Measurements from ENCODE around the gene LRP1B.
"Not testable (repeated sequence)": the region's sequence is repeated elsewhere in the genome, so short reads cannot be mapped to it uniquely, and the experiment has no call there.

Gene LRP1B

GRCh38 chr2:140737006-140737405 lies 1393.8 kb downstream of the LRP1B start:
- DNase-seq = no peak

- no peak for DNase-seq
Measured at GRCh38 chr2:140734992-140735391, 1395.8 kb downstream of the LRP1B start.

GRCh38 chr2:140718999-140719398 lies 1411.8 kb downstream of the LRP1B start:
- DNase-seq = no peak

GRCh38 chr2:140717481-140717880 lies 1413.3 kb downstream of the LRP1B start:
- DNase-seq = no peak

GRCh38 chr2:140714586-140714985 lies 1416.2 kb downstream of the LRP1B start:
- DNase-seq = no peak

- DNase-seq = no peak
Measured at GRCh38 chr2:140711867-140712266, 1418.9 kb downstream of the LRP1B start.

GRCh38 chr2:140701726-140702125 lies 1429.1 kb downstream of the LRP1B start:
- DNase-seq = no peak

GRCh38 chr2:140698636-140699035 lies 1432.2 kb downstream of the LRP1B start:
- DNase-seq = no peak

GRCh38 chr2:140696449-140696848 lies 1434.4 kb downstream of the LRP1B start:
- DNase-seq = no peak

- no peak for DNase-seq
Measured at GRCh38 chr2:140695155-140695554, 1435.7 kb downstream of the LRP1B start.

GRCh38 chr2:140687825-140688224 lies 1443.0 kb downstream of the LRP1B start:
- DNase-seq = no peak

- no peak for DNase-seq
Measured at GRCh38 chr2:140683658-140684057, 1447.2 kb downstream of the LRP1B start.

- no peak for DNase-seq
Measured at GRCh38 chr2:140680862-140681261, 1450.0 kb downstream of the LRP1B start.

GRCh38 chr2:140679752-140680151 lies 1451.1 kb downstream of the LRP1B start:
- DNase-seq = no peak

GRCh38 chr2:140669911-140670310 lies 1460.9 kb downstream of the LRP1B start:
- no peak for DNase-seq

- DNase-seq = no peak
Measured at GRCh38 chr2:140667203-140667602, 1463.6 kb downstream of the LRP1B start.

- no peak for DNase-seq
Measured at GRCh38 chr2:140662504-140662903, 1468.3 kb downstream of the LRP1B start.

GRCh38 chr2:140658760-140659692 lies 1471.8 kb downstream of the LRP1B start:
- DNase-seq = no peak

GRCh38 chr2:140657657-140658056 lies 1473.2 kb downstream of the LRP1B start:
- DNase-seq = no peak

- no peak for DNase-seq
Measured at GRCh38 chr2:140654565-140654964, 1476.3 kb downstream of the LRP1B start.

- DNase-seq = no peak
Measured at GRCh38 chr2:140650825-140651224, 1480.0 kb downstream of the LRP1B start.

GRCh38 chr2:140650134-140650533 lies 1480.7 kb downstream of the LRP1B start:
- DNase-seq = not testable (repeated sequence)

- no peak for DNase-seq
Measured at GRCh38 chr2:140648393-140648792, 1482.4 kb downstream of the LRP1B start.

- no peak for DNase-seq
Measured at GRCh38 chr2:140643761-140644187, 1487.0 kb downstream of the LRP1B start.

- DNase-seq = no peak
Measured at GRCh38 chr2:140641163-140641562, 1489.7 kb downstream of the LRP1B start.

Measured in left hindlimb (tissue), 1 donor.